ENCODE measurements around the gene USH2A.

DNA sequence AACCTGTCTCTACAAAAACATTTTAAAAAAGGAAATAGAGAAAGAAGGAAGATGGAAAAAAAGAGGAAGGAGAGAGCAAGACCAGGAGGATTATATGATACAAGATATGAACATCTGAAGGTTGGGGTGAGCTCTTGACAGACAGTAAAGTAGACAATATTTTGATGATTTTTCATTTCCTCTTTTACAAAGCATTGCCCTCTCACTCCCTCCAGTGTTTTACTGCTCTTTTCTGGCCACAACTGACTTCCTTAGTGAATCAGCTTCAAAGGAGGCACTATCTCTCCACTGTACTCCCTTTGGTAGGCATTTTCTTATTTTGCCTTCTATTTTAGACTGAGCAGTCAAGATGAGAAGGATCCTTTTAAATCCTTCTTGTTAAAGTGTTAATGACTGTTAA lies 559.5 kb downstream of the USH2A start:
- TF ChIP-seq EZH2 (IDR thresholded peaks at IDR 0.05; ENCODE audit: insufficient read depth, poor library complexity, severe bottlenecking) (no peak), EZH2phosphoT487 (IDR thresholded peaks at IDR 0.05; ENCODE audit: insufficient read depth, low read depth) (no peak)

All from GM23248 (cell line).